Testis (tissue), 3 donors: Measurements from ENCODE around the gene FXN. TPM values are rescaled to one million over a fixed set of nuclear protein-coding genes. Genes with fewer than 3 reads are reported as not detected.

Experiments used
- DNase-seq: peaks from one replicate; pipeline ENCODE4 v3.0.0-alpha.2; 2019
- H3K27ac ChIP-seq, 2 donors: fragments of 200-600 bp; sonication (generic); one replicate each; pipeline ENCODE4 v1.5.1; 2019
- H3K27me3 ChIP-seq: fragments of 200-600 bp; sonication (generic); one replicate; pipeline ENCODE4 v1.5.1; 2019
- H3K36me3 ChIP-seq: fragments of 200-600 bp; sonication (generic); one replicate; pipeline ENCODE4 v1.5.1; 2017; ENCODE audit warnings: low read depth; ENCODE audit errors: missing control alignments
- H3K4me1 ChIP-seq: fragments of 200-600 bp; sonication (generic); one replicate; pipeline ENCODE4 v1.5.1; 2019
- H3K4me3 ChIP-seq, 2 donors: fragments of 200-600 bp; sonication (generic); one replicate each; pipeline ENCODE4 v1.5.1; 2017 to 2019
- H3K9me3 ChIP-seq: fragments of 200-600 bp; sonication (generic); one replicate; pipeline ENCODE4 v1.5.1; 2017
- CTCF ChIP-seq, 3 experiments: fragments of 450-650 bp in 2 of 3; fragments of 200-600 bp in 1 of 3; sonication (generic) in 1 of 3; IDR thresholded peaks; one replicate each; pipeline ENCODE4 v1.5.1; 2016 to 2019; ENCODE audit warnings: antibody characterized with exemption in 3 of 3, mild to moderate bottlenecking in 2 of 3, moderate library complexity in 1 of 3
- POLR2A ChIP-seq: fragments of 450-650 bp; IDR thresholded peaks from one replicate; pipeline ENCODE4 v1.6.1; 2017; ENCODE audit warnings: antibody characterized with exemption, mild to moderate bottlenecking, moderate library complexity
- WGBS, 2 donors: methylation state at CpG; one replicate each; pipeline ENCODE4 v1.1.5; 2018; 5-methylcytosine and 5-hydroxymethylcytosine counted together
- intact Hi-C: fragments of 100-400 bp; cut with DNase I; formaldehyde crosslinking; loops from one replicate; pipeline ENCODE4 v1.15.1; 2023; ENCODE audit warnings: low total_unique reads
- polyA plus RNA-seq: library from polyadenylated mRNA; stranded (reverse); fragments of 350-450 nt; fragmentation: Illumina TruSeq; extraction: RNeasy Lipid Tissue Mini Kit (QIAGEN cat#74804); gene quantifications from one replicate; pipeline ENCODE4 v1.2.3, GENCODE V29; 2014; ENCODE audit warnings: low read depth, low replicate concordance; ENCODE audit not compliant: insufficient read depth
- total RNA-seq, 2 donors: library from RNA; depleted of rRNA; stranded (reverse); fragments of >200 nt; gene quantifications; one replicate each; pipeline ENCODE4 v1.2.3, GENCODE V29; 2016

The FXN gene
- total and polyA plus RNA-seq, 3 donors from 2014 or later: 14.5 to 29.4 (median 19.7) TPM

DNA sequence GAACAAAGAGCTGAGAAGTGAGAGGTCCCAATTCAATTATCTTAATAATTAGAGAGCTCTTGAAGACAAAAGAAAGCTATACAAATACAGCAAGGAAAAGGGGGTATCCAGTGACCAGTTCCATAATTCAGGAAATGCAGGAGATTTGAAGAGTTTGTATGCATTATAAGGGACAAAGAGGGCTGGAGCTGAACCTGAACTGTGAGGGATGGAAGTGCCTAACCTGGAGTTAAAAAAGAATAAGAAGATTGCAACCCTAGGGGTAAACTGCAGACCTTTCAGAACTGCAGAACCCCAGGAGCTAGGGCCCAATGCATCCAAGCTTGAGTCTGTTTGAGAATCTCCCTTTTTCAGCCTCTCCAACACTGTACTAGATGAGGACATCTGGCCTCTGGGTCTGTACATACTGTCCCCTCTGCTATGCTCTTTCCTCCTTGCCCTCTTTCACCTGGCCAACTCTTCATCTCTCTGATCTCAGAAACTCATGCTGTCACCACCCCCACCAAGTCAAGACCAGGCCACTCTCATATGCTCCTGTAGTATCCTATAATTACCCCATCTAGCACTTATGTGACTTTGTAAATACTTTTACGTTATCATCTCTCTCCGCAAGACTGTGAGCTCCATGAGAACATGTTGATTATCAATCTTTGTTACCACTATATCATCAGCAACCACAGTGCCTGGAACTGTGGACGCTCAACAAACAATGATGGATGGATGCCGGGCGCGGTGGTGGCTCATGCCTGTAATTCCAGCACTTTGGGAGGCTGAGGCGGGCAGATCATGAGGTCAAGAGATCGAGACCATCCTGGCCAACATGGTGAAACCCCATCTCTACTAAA is 15.0 kb upstream of the FXN start:
- intact Hi-C loops: no loop called here
- Histone ChIP-seq H3K9me3 (no peaks in the 10 kb centered on the region), H3K4me1 (no peaks in the 10 kb centered on the region), H3K4me3 (no peak overlapping the region), H3K27me3 (no peaks in the 10 kb centered on the region), H3K36me3 (no peaks in the 10 kb centered on the region), H3K27ac (no peak overlapping the region)
- TF ChIP-seq CTCF (IDR thresholded peaks at IDR 0.05) (no peak), POLR2A (no peak)
- WGBS, 2 donors: 90 to 93% methylated on average over 8 of the region's 8 CpGs
- no peak for DNase-seq

GRCh38 chr9:69023650-69024049 is 11.9 kb upstream of the FXN start:
- H3K4me1 ChIP-seq: no peaks in the 10 kb centered on the region
- H3K27me3 ChIP-seq: no peaks in the 10 kb centered on the region
- H3K27ac ChIP-seq: no peak overlapping the region
- intact Hi-C loops: no loop called here
- WGBS, 2 donors: 42 to 62% methylated on average over 7 of the region's 7 CpGs
- no peaks in the 10 kb centered on the region for H3K9me3 ChIP-seq
- no peaks in the 10 kb centered on the region for H3K36me3 ChIP-seq
- DNase-seq: no peak
- no peak overlapping the region for H3K4me3 ChIP-seq
- TF ChIP-seq POLR2A (no peak), CTCF (IDR thresholded peaks at IDR 0.05) (no peak)

GRCh38 chr9:69027355-69028097 is 8.0 kb upstream of the FXN start:
- DNase-seq: peak; percentile 56
- WGBS, 2 donors: 62 to 74% methylated on average over 5 of the region's 5 CpGs
- intact Hi-C loops: no loop called here

DNA sequence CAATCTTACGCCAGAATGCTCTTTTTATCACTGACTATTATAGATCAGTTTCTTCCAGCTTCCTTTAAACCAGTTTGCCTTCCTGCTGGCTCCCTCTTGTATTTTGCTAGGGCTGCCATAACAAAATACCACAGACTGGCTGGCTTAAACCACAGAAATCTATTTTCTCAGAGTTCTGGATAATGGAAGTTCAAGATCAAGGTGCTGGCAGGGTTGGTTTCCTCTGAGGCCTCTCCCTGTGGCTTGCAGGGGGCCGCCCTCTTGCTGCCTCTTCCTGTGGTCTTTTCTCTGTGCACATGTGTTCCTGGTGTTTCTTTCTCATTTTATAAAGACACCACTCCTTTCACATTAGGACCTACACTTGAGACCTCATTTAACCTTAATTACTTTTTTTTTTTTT is 6.8 kb upstream of the FXN start:
- intact Hi-C loops: no loop called here
- Histone ChIP-seq H3K27me3 (no peaks in the 10 kb centered on the region), H3K27ac (no peak overlapping the region), H3K4me1 (no peaks in the 10 kb centered on the region), H3K36me3 (no peaks in the 10 kb centered on the region), H3K9me3 (no peaks in the 10 kb centered on the region), H3K4me3 (no peak overlapping the region)
- DNase-seq: no peak
- TF ChIP-seq POLR2A (no peak), CTCF (IDR thresholded peaks at IDR 0.05) (no peak)
- WGBS, 2 donors: 87 to 95% methylated on average over 2 of the region's 2 CpGs

More at GRCh38 chr9:69027355-69028097, 8.0 kb upstream of the FXN start:
- Histone ChIP-seq H3K4me1 (no peaks in the 10 kb centered on the region), H3K27ac (no peak overlapping the region), H3K36me3 (no peaks in the 10 kb centered on the region), H3K9me3 (no peaks in the 10 kb centered on the region), H3K27me3 (no peaks in the 10 kb centered on the region), H3K4me3 (no peak overlapping the region)
- no peak for TF ChIP-seq POLR2A
- TF ChIP-seq CTCF (IDR thresholded peaks at IDR 0.05): peak; percentile 56 to 65 (median 59)
